ENCODE results near the gene NPY4R.
"Not testable (repeated sequence)": the region's sequence is repeated elsewhere in the genome, so short reads cannot be mapped to it uniquely, and the experiment has no call there.

GRCh38 chr10:46498985-46499703 is 33.4 kb upstream of the NPY4R start:
- not testable (repeated sequence) for TF ChIP-seq POLR2AphosphoS5 (IDR thresholded peaks at IDR 0.05); POLR2A (IDR thresholded peaks at IDR 0.05; ENCODE audit: low read depth)
- TF ChIP-seq, protein P1, sequence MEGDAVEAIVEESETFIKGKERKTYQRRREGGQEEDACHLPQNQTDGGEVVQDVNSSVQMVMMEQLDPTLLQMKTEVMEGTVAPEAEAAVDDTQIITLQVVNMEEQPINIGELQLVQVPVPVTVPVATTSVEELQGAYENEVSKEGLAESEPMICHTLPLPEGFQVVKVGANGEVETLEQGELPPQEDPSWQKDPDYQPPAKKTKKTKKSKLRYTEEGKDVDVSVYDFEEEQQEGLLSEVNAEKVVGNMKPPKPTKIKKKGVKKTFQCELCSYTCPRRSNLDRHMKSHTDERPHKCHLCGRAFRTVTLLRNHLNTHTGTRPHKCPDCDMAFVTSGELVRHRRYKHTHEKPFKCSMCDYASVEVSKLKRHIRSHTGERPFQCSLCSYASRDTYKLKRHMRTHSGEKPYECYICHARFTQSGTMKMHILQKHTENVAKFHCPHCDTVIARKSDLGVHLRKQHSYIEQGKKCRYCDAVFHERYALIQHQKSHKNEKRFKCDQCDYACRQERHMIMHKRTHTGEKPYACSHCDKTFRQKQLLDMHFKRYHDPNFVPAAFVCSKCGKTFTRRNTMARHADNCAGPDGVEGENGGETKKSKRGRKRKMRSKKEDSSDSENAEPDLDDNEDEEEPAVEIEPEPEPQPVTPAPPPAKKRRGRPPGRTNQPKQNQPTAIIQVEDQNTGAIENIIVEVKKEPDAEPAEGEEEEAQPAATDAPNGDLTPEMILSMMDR (IDR thresholded peaks at IDR 0.05): not testable (repeated sequence)
